GM19467 (cell line): ENCODE data around the gene ATG7.
"Not testable (repeated sequence)": the region's sequence is repeated elsewhere in the genome, so short reads cannot be mapped to it uniquely, and the experiment has no call there.

ENCODE experiments used
- ATAC-seq: cut with Tn5 transposase; IDR thresholded peaks from one replicate; pipeline ENCODE4 v1.9.1; 2021; ENCODE audit warnings: mild to moderate bottlenecking, moderate library complexity; ENCODE audit not compliant: unreplicated experiment

Gene ATG7

GRCh38 chr3:11563159-11563864, 291.1 kb downstream of the ATG7 start:
- no peak for ATAC-seq

DNA sequence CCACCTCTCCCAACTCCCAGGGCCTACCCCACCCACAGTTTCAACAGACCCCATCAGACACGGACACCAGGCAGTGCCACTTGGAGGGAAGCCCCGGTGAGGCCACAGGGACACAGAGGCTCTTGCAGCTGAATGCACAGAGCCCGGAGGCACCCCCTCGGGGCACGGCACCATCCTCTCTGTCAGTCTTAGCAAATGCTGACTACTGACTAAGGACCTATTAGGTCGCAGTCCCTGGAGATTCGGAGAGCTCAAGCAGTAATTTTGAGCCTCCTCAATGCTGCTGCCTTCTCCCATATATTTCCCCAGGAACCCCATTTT, 291.6 kb downstream of the ATG7 start:
- no peak for ATAC-seq

DNA sequence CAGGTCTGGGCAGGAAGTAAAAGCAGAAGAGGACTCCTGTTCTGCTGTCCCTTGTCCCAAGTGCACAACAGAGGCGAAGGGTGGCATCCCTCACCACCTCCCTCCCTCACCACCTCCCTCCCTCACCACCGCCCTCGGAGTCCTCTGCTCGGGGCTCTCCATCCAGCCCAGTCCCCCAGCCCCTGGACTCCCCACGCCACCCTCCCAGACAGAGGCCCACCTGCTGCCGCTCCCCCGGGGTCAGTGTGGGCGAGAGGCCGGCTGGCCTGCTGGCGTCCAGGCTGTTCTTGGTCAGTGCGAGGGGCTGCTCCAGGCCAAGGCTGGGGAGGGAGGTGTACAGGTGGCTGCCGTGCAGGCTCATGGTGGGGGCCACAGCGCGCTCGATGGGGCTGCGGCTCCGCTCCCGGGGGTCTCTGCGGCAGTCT, 292.4 kb downstream of the ATG7 start:
- no peak for ATAC-seq

DNA sequence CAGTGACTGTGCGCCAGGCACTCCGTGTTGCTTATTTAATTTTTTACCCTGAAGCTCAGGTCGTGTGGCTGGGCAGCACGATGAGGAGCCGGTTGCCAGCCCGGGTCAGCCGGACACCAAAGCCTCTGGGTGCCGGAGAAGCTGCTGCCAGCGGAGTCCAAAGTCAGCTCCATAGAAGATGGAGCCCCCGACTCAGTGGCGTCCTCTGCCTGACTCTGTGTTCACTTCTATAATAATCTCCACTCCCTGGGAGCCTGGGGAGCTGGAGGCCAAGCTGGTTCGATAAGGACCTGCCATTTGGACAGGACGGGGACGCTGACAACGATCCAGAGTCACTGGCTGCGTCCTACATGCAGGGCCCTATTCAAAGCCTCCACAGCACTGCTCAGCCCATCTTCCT, 292.9 kb downstream of the ATG7 start:
- ATAC-seq = no peak

GRCh38 chr3:11565492-11565891, 293.3 kb downstream of the ATG7 start:
- no peak for ATAC-seq

- no peak for ATAC-seq
These were observed 293.7 kb downstream of the ATG7 start for GRCh38 chr3:11565932-11566331.

- ATAC-seq = no peak
These were observed 294.3 kb downstream of the ATG7 start for GRCh38 chr3:11566478-11566877.

DNA sequence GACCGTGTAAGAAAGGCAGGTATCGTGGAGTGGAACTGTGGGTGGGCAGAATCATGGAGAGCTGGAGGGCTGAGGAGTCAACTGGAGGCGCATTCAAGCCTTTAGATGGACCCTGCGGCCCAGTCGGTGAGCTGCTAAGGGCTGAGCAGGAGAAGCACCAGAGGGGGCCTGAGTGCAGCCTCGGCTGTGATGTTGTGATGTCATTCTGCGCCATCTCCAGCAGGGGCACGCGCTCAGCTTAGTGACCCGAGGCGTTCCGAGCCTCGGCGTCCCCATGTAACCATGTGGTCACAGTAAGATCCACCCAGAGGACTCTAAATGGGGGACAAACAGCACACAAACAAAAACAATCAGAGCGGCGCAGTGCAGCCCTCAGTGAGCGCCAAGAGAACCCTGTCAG, 294.7 kb downstream of the ATG7 start:
- ATAC-seq = no peak

DNA sequence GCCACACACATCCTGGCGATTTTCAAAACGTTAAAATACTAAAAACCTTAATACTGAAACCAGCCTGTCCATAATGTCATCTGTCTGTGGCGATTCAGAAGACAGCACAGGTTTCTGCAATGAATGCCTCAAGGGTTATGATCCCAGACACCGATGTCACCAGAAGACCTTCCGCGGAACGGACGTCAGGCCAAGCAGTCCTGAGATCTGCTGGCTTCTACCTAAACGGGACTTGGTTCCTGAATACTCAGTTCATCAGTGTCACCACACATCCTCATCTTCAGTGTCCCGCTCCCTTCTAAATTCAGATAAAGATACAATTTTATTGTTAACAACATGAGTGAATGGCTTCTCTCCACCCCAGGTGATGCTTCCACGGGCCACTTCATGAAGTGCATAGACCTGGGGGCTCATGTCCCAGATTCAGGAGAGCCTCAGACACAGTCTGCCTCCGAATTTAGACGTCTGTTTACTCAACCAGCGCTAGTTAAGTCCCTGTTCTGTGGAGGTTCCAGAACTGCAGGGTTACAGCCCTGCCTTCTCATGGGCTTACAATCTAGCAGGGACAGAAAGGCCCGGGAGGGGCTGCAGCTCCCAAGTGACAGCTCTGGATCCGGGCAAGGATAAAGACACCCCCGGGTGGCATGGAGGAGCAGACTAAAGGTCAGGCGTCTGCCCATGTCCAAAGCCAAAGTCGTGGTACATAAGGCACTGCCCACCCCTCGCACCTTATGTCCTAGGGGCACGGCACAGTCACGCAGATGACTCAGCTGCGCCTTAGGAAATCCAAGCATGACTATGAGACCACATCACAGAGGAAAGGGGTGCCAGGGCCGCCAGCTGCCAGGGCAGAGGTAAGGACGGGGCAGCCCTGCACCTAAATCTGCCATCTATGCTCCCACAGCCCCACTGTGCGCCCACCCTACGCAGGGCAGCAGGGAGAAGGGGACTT, 295.6 kb downstream of the ATG7 start:
- ATAC-seq = no peak

GRCh38 chr3:11568503-11569155, 296.4 kb downstream of the ATG7 start:
- ATAC-seq = no peak

DNA sequence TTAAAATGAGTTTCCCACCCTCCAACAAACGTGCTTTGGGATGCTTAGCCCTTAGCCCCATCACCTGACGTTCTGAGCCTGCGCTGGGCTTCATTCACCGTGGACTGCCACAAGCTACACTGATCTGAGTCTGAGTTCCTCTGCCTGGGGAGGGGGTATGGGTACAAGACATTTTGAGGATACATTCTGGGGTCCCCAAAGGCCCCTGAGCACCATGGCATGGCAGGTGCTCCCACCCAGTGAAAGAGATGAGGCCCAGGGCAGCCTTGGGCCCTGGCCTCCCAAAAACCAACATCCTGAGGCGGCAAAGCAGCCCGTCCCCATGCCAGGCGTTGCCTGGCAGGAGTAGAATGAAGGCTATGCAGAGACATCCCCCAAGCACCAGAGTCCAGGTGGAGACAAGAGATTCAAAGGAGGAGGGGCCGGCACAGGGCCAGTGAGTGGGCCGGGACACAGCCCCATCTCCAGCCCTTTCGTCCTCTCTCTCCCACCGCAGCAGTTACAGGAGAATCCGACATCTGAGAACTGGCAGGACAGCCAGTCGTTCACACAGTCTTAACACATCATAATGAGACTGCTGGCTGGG, 297.1 kb downstream of the ATG7 start:
- ATAC-seq = no peak

- no peak for ATAC-seq
These were observed 298.1 kb downstream of the ATG7 start for GRCh38 chr3:11570251-11570650.

- ATAC-seq = no peak
These were observed 298.7 kb downstream of the ATG7 start for GRCh38 chr3:11570789-11571495.

DNA sequence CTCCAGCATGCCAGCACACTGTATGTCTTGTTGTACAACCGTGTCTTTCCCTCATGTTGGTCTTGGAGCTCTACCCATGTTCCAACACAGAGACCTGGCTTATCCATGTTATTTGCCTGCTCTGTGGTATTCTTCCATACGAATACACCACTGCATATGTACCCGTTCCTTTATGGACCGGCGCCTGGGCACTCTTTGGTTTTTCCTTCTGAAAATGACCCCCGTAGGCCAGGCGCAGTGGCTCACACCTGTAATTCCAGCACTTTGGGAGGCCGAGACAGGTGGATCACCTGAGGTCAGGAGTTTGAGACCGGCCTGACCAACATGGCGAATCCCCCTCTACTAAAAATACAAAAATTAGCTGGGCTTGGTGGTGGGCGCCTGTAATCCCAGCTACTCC, 300.5 kb downstream of the ATG7 start:
- not testable (repeated sequence) for ATAC-seq

GRCh38 chr3:11574981-11575669, 302.9 kb downstream of the ATG7 start:
- no peak for ATAC-seq

GRCh38 chr3:11575677-11576076, 303.5 kb downstream of the ATG7 start:
- ATAC-seq = no peak

DNA sequence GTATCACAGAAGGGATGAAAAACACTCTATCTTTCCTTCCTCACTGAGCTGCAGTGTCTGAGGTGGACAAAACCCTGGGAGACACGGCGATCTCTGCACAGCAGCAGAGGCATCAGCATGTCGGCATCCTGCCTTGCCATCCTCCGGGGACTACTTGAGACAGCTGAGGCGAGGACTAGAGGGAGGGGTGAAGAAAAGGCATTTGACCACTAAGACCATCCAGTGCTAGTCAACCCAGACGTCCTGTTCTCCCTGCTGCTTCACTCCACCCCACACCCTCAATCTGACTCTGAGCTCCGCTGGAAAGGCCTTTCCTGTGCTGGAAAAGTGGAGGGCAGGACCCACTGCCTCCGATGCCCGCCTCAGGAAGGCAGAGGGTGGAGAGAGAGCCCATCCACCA, 304.3 kb downstream of the ATG7 start:
- no peak for ATAC-seq

- ATAC-seq = no peak
These were observed 306.0 kb downstream of the ATG7 start for GRCh38 chr3:11578169-11578568.

GRCh38 chr3:11580645-11581044, 308.4 kb downstream of the ATG7 start:
- ATAC-seq = no peak
